Hepatocyte (in vitro differentiated cells): ENCODE measurements around the gene ALK. TPM values are rescaled to one million over a fixed set of nuclear protein-coding genes. Genes with fewer than 3 reads are reported as not detected.
A peak's percentile ranks its signal among the peaks of the same experiment; 100 is the strongest.

ENCODE experiments used
- DNase-seq: peaks from one replicate; pipeline ENCODE4 v3.0.0-alpha.2; 2016; ENCODE audit warnings: low spot score
- H2AFZ ChIP-seq: fragments of 200-600 bp; sonication (generic); 2 replicates; pipeline ENCODE4 v1.6.0; 2016; ENCODE audit warnings: antibody characterized with exemption, mild to moderate bottlenecking
- H3K27ac ChIP-seq: fragments of 200-600 bp; sonication (generic); 2 replicates; pipeline ENCODE4 v1.5.1; 2016; ENCODE audit warnings: mild to moderate bottlenecking
- H3K27me3 ChIP-seq: fragments of 200-600 bp; sonication (generic); 2 replicates; pipeline ENCODE4 v1.6.1; 2016
- H3K36me3 ChIP-seq: fragments of 200-600 bp; sonication (generic); replicated peaks from 2 replicates; pipeline ENCODE4 v1.5.1; 2016; ENCODE audit warnings: low read depth; ENCODE audit not compliant: insufficient read depth
- H3K4me1 ChIP-seq: fragments of 200-600 bp; sonication (generic); 2 replicates; pipeline ENCODE4 v1.5.1; 2016; ENCODE audit warnings: mild to moderate bottlenecking, moderate library complexity; ENCODE audit not compliant: insufficient read depth
- H3K4me2 ChIP-seq: fragments of 200-600 bp; sonication (generic); 2 replicates; pipeline ENCODE4 v1.6.0; 2016
- H3K4me3 ChIP-seq: fragments of 200-600 bp; sonication (generic); 2 replicates; pipeline ENCODE4 v1.5.1; 2016; ENCODE audit warnings: mild to moderate bottlenecking
- H3K79me2 ChIP-seq: fragments of 200-600 bp; sonication (generic); 2 replicates; pipeline ENCODE4 v1.6.0; 2017; ENCODE audit warnings: mild to moderate bottlenecking
- H3K9me2 ChIP-seq: fragments of 200-600 bp; sonication (generic); replicated peaks from 2 replicates; pipeline ENCODE4 v1.6.0; 2017; ENCODE audit warnings: mild to moderate bottlenecking; ENCODE audit not compliant: insufficient read depth
- H3K9me3 ChIP-seq: fragments of 200-600 bp; sonication (generic); 2 replicates; pipeline ENCODE4 v1.5.1; 2016; ENCODE audit warnings: low read depth, mild to moderate bottlenecking
- H4K20me1 ChIP-seq: fragments of 200-600 bp; sonication (generic); 2 replicates; pipeline ENCODE4 v1.6.0; 2016; ENCODE audit warnings: mild to moderate bottlenecking; ENCODE audit not compliant: insufficient read depth, poor library complexity, severe bottlenecking
- EZH2 ChIP-seq: fragments of 200-600 bp; sonication (generic); IDR thresholded peaks from 2 replicates; pipeline ENCODE4 v1.6.1; 2016; ENCODE audit warnings: antibody characterized with exemption, mild to moderate bottlenecking, borderline replicate concordance
- EZH2phosphoT487 ChIP-seq: fragments of 200-600 bp; sonication (generic); IDR thresholded peaks from one replicate; pipeline ENCODE4 v1.6.1; 2018; ENCODE audit warnings: antibody characterized with exemption, mild to moderate bottlenecking, low read depth, moderate library complexity; ENCODE audit not compliant: unreplicated experiment, severe bottlenecking
- WGBS: methylation state at CpG from one replicate; pipeline ENCODE4 v1.1.6; 2016; ENCODE audit warnings: low lambda C conversion rate; ENCODE audit errors: missing lambda C conversion rate; 5-methylcytosine and 5-hydroxymethylcytosine counted together
- polyA plus RNA-seq: library from polyadenylated mRNA; unstranded; fragments of >200 nt; fragmentation: Nextera tagmentation; extraction: Ambion mirVana; gene quantifications from 2 replicates; pipeline ENCODE4 v1.2.1, GENCODE V29; 2016
- total RNA-seq: library from RNA; depleted of rRNA; stranded (reverse); fragments of >200 nt; gene quantifications from 2 replicates; pipeline ENCODE4 v1.2.3, GENCODE V29; 2014
- TF ChIP-seq, protein P1 (sequence below): fragments of 200-600 bp; sonication (generic); IDR thresholded peaks from 2 replicates; pipeline ENCODE4 v1.5.1; 2016; ENCODE audit warnings: antibody characterized with exemption, mild to moderate bottlenecking; ENCODE audit not compliant: poor library complexity

Gene ALK
- total and polyA plus RNA-seq, 2 experiments from 2014 or later: 0.16 to 0.27 TPM

DNA sequence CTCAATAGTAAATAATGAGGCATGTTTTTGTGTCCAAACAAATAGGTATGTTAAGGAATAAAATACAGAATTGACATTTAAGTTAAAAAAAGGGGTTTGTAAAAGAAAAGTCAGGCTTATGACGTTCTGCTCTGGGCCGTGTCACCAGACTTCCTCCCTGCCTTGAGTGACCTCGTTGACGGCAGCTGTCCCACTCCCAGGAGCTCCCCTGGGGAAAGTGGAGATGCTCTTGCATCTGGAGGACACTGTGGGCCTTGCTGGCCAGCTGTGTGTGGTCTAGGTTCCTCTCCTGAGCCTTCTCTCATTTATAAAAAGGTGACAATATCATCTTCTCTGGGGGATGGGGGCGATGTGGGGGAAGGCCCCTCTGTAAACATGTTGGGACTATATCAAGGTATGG, 609.9 kb downstream of the ALK start:
- Histone ChIP-seq H2AFZ (no peak overlapping the region), H3K4me1 (no peaks in the 10 kb centered on the region), H3K4me3 (no peak overlapping the region), H4K20me1 (no peaks in the 10 kb centered on the region), H3K4me2 (no peak overlapping the region), H3K9me3 (no peaks in the 10 kb centered on the region), H3K79me2 (no peaks in the 10 kb centered on the region), H3K27me3 (peaks cover 5% of the 10 kb centered on the region), H3K36me3 (no peaks in the 10 kb centered on the region), H3K27ac (no peak overlapping the region), H3K9me2 (no peaks in the 10 kb centered on the region)
- no peak for DNase-seq
- TF ChIP-seq EZH2phosphoT487: no peak
- TF ChIP-seq, protein P1, sequence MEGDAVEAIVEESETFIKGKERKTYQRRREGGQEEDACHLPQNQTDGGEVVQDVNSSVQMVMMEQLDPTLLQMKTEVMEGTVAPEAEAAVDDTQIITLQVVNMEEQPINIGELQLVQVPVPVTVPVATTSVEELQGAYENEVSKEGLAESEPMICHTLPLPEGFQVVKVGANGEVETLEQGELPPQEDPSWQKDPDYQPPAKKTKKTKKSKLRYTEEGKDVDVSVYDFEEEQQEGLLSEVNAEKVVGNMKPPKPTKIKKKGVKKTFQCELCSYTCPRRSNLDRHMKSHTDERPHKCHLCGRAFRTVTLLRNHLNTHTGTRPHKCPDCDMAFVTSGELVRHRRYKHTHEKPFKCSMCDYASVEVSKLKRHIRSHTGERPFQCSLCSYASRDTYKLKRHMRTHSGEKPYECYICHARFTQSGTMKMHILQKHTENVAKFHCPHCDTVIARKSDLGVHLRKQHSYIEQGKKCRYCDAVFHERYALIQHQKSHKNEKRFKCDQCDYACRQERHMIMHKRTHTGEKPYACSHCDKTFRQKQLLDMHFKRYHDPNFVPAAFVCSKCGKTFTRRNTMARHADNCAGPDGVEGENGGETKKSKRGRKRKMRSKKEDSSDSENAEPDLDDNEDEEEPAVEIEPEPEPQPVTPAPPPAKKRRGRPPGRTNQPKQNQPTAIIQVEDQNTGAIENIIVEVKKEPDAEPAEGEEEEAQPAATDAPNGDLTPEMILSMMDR: no peak
- no peak for TF ChIP-seq EZH2
- WGBS: 90% methylated on average over 5 of the region's 5 CpGs

DNA sequence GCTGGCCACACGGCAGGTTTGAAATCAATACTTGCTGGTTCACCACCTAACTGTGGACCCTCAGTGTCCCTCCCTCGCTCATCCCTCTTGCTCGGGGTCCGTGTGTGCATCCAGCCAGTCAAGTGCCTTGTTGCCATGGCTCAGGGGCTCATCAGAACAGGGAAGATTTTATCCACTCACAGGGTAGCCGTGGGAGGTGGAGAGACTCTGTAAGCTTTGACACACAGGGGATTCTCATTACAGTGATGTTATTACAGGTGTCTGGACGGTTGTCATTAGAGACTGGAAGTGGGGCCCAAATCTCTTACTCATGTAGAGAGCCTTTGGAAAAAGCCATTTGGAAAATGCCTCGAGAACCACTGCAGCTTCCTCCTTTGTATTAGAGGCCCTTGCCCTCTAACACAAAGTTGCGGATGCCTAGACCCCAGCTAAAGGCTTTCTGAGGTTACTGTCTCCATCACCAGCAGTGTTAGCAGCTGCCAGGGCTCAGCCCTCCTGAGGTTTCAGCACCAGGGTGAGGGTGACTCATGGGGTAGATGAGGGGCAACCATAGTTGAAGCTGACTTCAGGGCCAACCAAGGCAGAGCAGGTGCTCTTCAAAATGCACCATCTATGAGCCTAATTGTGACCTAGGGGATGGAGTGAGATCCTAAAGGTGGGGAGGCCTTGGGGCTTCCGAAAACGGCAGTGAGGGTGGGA, 610.6 kb downstream of the ALK start:
- TF ChIP-seq EZH2phosphoT487 (no peak), EZH2 (no peak)
- TF ChIP-seq, protein P1: no peak
- no peak for DNase-seq
- Histone ChIP-seq H2AFZ (no peak overlapping the region), H4K20me1 (no peaks in the 10 kb centered on the region), H3K36me3 (no peaks in the 10 kb centered on the region), H3K4me2 (no peak overlapping the region), H3K4me1 (no peaks in the 10 kb centered on the region), H3K79me2 (no peaks in the 10 kb centered on the region), H3K27me3 (peaks cover 5% of the 10 kb centered on the region), H3K27ac (no peak overlapping the region), H3K9me3 (no peaks in the 10 kb centered on the region), H3K4me3 (no peak overlapping the region), H3K9me2 (no peaks in the 10 kb centered on the region)
- WGBS: 76% methylated on average over 10 of the region's 10 CpGs

DNA sequence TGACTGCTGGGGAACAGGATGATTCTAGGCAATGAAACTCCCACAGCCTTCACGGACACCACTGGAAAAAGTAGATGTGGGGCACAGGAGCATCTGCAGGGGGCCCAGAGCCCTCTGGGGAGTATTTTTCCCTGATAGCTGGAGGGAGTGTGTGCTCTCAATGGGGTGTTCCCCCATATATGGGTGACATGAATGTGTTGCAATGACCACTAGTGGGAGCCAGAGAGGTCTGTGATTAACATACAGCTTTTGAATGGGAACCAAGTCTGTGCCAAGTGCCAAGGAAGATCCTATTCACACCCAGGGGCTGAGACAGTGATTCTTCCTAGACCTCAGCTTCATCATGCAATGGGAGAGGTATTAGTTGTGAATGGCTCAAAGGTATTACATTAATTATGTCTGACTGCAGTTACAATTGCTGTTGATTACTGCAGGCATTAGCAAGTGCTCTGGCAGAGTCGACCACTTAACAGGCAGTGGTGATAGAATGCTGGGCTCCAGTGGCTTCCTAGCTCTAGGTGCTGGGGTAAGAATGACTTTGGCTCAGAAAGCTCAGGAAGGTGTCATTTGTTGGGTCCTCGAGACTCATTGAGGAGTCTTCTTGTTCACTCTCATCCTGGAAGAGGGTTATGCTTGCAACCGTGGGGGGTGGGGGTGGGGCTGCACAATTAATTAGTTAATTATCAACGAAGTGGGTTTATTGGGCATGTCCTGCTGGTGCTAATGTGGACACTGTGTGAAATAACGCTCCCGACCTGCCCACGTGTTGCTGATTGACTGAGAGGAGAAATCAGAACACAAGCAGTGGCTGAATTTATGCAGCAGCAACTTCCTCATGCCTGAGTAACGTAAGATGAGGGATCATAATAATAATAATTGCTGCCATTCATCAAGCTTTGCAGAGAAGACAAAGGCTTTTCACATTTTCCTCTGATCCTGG, 612.0 kb downstream of the ALK start:
- Histone ChIP-seq H3K9me2 (no peaks in the 10 kb centered on the region), H3K27me3 (peaks cover 5% of the 10 kb centered on the region), H3K4me1 (no peaks in the 10 kb centered on the region), H4K20me1 (no peaks in the 10 kb centered on the region), H3K4me2 (no peak overlapping the region), H3K4me3 (no peak overlapping the region), H3K9me3 (no peaks in the 10 kb centered on the region), H2AFZ (no peak overlapping the region), H3K79me2 (no peaks in the 10 kb centered on the region), H3K36me3 (no peaks in the 10 kb centered on the region), H3K27ac (no peak overlapping the region)
- peak; percentile 87 for DNase-seq
- TF ChIP-seq EZH2: no peak
- TF ChIP-seq, protein P1: peak; percentile 74
- no peak for TF ChIP-seq EZH2phosphoT487
- 72% methylated on average over 9 of the region's 9 CpGs for WGBS
